ENCODE results near the gene NPHP1. TPM values are rescaled to one million over a fixed set of nuclear protein-coding genes. Genes with fewer than 3 reads are reported as not detected.
A peak's percentile ranks its signal among the peaks of the same experiment; 100 is the strongest.
"Not testable (repeated sequence)": the region's sequence is repeated elsewhere in the genome, so short reads cannot be mapped to it uniquely, and the experiment has no call there.

The NPHP1 gene
- total RNA-seq, 2 donors from 2014 or later = 0.56 to 1.3 TPM

GRCh38 chr2:110211938-110212858 is 7.4 kb upstream of the NPHP1 start, which contains the start of gene MTLN:
TSS of gene MTLN (minus strand) at chr2:110212547. CDS start at chr2:110212525, 22 bp downstream.
- peak; percentile 97 for ATAC-seq
- intact Hi-C loops (cut with DNase I, micrococcal nuclease) = no loop called here
- peak; percentile 40 to 80 for DNase-seq

GRCh38 chr2:110205660-110206455 is 1.0 kb upstream of the NPHP1 start:
- DNase-seq (no peak), ATAC-seq (no peak)
- intact Hi-C loops (cut with DNase I, micrococcal nuclease) = no loop called here

GRCh38 chr2:110198016-110198415 is 6.8 kb downstream of the NPHP1 start:
- ATAC-seq = no peak
- intact Hi-C loops (cut with DNase I, micrococcal nuclease) = no loop called here
- no peak for DNase-seq

- intact Hi-C loops (cut with DNase I, micrococcal nuclease) = no loop called here
Observed at GRCh38 chr2:110197452-110197851, 7.4 kb downstream of the NPHP1 start.

GRCh38 chr2:110190169-110190568 is 14.6 kb downstream of the NPHP1 start:
- ATAC-seq; DNase-seq; intact Hi-C loops (cut with DNase I, micrococcal nuclease): not testable (repeated sequence)

More at GRCh38 chr2:110197452-110197851, 7.4 kb downstream of the NPHP1 start:
- DNase-seq (no peak), ATAC-seq (no peak)

GRCh38 chr2:110182449-110182848 is 22.4 kb downstream of the NPHP1 start:
- intact Hi-C loops (cut with DNase I, micrococcal nuclease) = no loop called here
- no peak for DNase-seq
- ATAC-seq = no peak

- DNase-seq (no peak), ATAC-seq (no peak)
- intact Hi-C loops (cut with DNase I, micrococcal nuclease) = no loop called here
Observed at GRCh38 chr2:110180036-110180435, 24.8 kb downstream of the NPHP1 start.

GRCh38 chr2:110173523-110173922 is 31.3 kb downstream of the NPHP1 start:
- intact Hi-C loops (cut with DNase I, micrococcal nuclease) = no loop called here
- DNase-seq (no peak), ATAC-seq (peak; percentile 80)

- no peak for DNase-seq
- no peak for ATAC-seq
- intact Hi-C loops (cut with DNase I, micrococcal nuclease) = no loop called here
Observed at GRCh38 chr2:110172506-110172905, 32.3 kb downstream of the NPHP1 start.

GRCh38 chr2:110170102-110170501 is 34.7 kb downstream of the NPHP1 start:
- ATAC-seq (no peak), DNase-seq (no peak)
- intact Hi-C loops (cut with DNase I, micrococcal nuclease) = no loop called here

GRCh38 chr2:110167326-110168000 is 37.4 kb downstream of the NPHP1 start:
- intact Hi-C loops (cut with DNase I, micrococcal nuclease) = no loop called here
- DNase-seq (no peak), ATAC-seq (no peak)

- no peak for ATAC-seq
- intact Hi-C loops (cut with DNase I, micrococcal nuclease) = no loop called here
- no peak for DNase-seq
Observed at GRCh38 chr2:110166266-110166665, 38.5 kb downstream of the NPHP1 start.

- intact Hi-C loops (cut with DNase I, micrococcal nuclease) = no loop called here
- ATAC-seq (peak; percentile 92), DNase-seq (peak in 1 of 2 donors; percentile 13)
Observed at GRCh38 chr2:110157153-110157793, 47.5 kb downstream of the NPHP1 start.

GRCh38 chr2:110154828-110155227 is 50.0 kb downstream of the NPHP1 start:
- intact Hi-C loops (cut with DNase I, micrococcal nuclease); DNase-seq; ATAC-seq: not testable (repeated sequence)

GRCh38 chr2:110154188-110154587 is 50.6 kb downstream of the NPHP1 start:
- ATAC-seq; intact Hi-C loops (cut with DNase I, micrococcal nuclease); DNase-seq: not testable (repeated sequence)

- ATAC-seq (no peak), DNase-seq (no peak)
- intact Hi-C loops (cut with DNase I, micrococcal nuclease) = no loop called here
Observed at GRCh38 chr2:110153416-110153815, 51.4 kb downstream of the NPHP1 start.

GRCh38 chr2:110152943-110153342 is 51.9 kb downstream of the NPHP1 start:
- intact Hi-C loops (cut with DNase I, micrococcal nuclease) = no loop called here
- ATAC-seq = no peak

GRCh38 chr2:110149330-110150220 is 55.2 kb downstream of the NPHP1 start:
- ATAC-seq (no peak), DNase-seq (no peak)
- intact Hi-C loops (cut with DNase I, micrococcal nuclease) = no loop called here

More at GRCh38 chr2:110152943-110153342, 51.9 kb downstream of the NPHP1 start:
- no peak for DNase-seq
